NCI-H128 (cell line): ENCODE results near the gene HSPA2.

ENCODE experiments used
- DNase-seq: peaks from one replicate; lab custom pipeline; 2025; ENCODE audit not compliant: unreplicated experiment; lab: John Stamatoyannopoulos, UW

The HSPA2 gene

DNA sequence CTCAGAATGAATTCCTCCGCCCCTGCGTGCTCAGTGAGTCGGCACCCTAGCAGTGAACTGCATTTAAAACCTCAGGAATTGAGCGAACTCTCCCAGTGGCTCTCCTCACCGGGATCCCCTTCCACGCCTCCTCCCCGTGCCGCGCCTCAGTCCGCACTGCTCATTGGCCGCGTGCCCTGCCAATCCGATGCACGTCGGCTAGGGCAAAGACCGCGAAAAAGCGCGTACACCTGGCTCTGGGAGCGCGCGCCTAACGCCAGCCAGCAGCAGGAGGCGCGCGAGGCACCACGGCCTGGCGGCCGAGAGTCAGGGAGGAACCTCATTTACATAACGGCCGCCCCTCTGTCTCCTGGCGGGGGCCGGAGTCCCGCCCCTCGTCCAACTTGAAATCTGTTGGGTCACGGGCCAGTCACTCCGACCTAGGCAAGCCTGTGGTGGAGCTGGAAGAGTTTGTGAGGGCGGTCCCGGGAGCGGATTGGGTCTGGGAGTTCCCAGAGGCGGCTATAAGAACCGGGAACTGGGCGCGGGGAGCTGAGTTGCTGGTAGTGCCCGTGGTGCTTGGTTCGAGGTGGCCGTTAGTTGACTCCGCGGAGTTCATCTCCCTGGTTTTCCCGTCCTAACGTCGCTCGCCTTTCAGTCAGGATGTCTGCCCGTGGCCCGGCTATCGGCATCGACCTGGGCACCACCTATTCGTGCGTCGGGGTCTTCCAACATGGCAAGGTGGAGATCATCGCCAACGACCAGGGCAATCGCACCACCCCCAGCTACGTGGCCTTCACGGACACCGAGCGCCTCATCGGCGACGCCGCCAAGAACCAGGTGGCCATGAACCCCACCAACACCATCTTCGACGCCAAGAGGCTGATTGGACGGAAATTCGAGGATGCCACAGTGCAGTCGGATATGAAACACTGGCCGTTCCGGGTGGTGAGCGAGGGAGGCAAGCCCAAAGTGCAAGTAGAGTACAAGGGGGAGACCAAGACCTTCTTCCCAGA lies at the start of gene HSPA2:
TSS of gene HSPA2 (plus strand) at position 534 of the 995 bp plus-strand sequence. CDS start at position 643, 109 bp downstream.
- peak; percentile 15 for DNase-seq

DNA sequence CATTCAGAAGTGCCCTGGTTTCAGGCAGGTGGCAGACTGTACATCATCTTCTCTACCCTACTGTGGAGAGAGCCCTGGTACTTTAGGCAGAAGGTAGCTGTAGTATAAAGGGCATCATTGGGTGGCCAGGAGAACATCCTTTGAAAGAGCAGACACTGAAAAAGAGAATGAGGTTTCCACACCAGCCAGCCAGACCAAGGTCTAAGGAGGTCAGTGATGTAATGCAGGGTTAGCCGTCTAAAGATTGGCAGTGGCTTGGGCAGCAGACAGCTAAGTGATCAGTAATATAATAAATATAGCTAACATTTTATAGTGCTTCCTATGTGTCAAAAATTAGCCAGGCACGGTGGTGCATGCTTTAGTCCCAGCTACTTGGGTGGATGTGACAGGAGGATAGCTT lies 48.9 kb upstream of the HSPA2 start:
- DNase-seq, result no peak

DNA sequence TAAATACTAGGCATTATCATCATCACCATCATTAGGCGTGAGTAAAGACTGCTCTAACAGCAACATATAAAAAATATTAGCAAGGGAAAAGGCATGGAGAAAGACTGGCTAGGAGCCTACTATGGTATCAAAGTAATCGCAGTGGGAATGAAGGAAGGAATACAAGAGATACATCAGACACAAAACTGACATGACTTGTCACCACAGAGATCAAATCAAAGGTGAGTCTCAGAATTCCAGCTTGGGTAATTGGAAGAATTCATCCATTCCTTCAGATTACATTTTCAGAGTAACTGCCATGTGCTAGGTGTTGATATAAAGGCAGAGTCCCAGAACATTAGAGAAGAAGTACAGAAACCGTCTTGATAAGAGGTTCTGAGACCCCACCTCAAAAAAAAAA lies 47.1 kb upstream of the HSPA2 start:
- DNase-seq, result no peak

DNA sequence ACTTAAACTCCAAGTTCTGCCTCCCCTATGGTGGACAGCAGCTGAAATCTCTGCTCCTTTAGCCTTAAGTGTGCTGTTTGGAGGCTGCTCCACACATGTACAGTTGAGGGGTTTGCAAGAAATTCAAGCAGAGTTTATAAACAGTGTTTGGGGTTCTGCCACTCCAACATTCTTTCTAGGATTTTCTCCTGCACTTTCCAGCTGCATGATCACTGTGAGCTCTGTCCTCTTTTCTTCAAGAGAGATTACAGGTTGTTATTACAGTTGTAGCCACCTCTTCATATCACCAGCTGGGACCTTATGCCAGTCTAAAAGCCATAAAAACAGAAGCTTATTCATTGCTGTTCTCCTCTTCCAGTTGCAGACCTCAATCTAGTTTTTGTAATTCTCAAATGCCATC lies 45.3 kb upstream of the HSPA2 start:
- DNase-seq, result no peak

DNA sequence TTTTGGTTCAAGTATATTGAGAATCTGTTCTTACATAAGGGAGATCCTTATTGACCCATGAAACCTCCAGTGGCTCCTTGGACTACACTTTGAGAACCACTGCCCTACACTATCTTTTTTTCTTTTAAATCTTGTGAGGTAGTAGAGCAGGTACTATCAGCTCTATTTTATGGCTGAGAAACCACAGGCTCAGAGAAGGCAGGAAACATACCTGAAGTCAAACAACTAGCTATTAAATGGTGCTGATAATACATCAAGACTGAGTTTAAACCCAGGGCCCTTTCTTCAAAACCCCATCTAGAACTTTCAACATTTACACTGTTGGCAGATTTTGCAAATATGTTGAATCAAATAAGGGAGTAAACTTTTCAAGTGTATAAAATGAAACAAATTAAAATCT lies 43.8 kb upstream of the HSPA2 start:
- DNase-seq, result no peak

DNA sequence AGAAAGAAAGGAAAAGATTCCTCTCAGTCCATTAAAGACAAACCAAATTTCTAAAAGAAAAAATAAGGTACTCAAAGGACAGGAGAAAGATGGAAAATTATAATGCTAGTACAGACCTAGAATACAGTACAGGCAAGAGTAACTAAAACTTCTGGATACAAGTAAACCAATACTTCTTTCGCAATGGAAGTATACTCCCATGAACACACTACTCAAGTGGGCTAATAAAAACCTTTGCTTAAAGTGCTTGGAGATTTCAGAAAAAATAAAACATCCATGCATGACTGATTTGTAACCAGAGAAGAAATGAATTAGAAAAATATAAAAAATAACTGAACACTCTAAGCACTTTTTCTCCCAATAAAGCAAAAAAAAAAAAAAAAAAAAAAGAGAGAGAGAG lies 40.5 kb upstream of the HSPA2 start:
- DNase-seq, result no peak

DNA sequence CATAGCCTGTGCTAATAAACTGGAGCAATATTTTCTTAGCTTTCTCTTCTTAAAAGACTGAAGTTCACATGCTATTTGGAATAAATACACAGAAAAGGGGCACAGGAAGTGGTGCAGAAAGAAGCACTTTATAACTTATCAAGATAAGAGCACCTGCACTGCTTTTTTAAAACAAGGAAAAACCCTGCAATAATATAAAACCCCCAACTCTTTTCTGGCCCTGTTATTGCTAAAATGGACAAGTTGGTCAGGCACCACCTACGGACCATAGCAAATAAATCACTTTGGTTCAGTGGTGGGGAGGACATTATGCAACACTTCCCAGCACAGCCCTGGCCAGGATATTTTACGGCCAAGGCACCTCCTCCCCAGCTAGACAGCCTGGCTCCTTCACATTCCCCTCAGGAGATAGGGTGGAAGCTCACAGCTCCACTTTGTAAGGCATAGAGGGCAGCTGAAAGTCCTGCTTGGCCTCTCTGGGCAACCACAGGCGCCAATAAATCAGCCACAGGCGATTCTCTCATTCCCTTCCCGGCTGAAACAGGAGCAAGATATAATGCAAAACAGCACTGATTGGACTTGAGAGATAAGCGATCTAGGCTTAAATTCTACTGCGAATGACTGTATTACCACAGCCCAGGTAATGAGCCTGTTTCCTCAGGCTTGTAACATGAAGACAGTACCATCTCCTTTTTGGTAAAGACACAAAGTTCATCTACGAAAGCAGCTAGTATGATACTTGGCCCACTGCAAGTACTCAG lies 39.0 kb upstream of the HSPA2 start:
- no peak for DNase-seq

DNA sequence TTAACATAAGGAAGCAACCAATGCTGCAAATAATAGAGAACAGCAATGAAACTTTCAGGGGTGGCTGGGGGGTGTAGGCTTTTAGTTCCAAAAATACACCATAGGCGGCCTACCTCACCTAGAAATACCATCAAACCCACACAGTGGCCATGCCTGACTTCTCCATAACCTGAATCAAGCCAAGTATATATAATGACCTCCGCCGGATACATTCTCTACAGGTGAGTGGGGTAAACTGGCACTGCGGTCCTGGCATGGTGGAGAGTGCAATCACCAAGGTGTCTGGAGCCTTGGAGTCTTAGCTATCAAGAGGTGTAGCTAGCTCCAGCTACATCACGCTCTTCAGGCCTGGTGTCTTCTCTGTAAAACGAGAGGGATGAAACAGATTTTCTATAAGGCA lies 38.1 kb upstream of the HSPA2 start:
- no peak for DNase-seq

DNA sequence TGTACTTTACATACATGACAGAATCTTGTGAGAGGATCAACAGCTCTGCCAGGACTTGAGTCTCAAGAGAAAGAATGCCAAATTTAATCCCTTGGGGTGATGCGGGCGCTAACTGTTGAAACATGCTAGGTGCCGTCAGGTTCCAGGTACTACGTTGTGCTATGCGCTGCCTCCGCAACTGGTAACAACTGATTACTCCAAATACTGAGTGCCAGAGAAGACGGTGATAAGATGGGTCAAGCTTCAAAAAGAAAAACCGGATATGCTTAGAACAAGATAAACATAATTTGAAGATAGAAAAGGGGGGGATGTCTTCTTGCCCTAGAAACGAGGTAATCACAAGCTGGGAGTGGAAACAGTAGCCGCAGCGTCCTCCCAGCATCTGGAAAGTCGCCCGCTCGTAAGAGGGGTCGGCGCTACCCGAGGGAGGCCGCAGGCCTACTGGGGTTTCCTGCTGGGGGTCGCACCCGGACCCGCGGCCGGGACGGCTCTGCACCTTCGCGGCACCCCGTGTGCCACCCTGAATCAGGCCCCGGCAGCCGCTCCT lies 37.6 kb upstream of the HSPA2 start:
- no peak for DNase-seq

DNA sequence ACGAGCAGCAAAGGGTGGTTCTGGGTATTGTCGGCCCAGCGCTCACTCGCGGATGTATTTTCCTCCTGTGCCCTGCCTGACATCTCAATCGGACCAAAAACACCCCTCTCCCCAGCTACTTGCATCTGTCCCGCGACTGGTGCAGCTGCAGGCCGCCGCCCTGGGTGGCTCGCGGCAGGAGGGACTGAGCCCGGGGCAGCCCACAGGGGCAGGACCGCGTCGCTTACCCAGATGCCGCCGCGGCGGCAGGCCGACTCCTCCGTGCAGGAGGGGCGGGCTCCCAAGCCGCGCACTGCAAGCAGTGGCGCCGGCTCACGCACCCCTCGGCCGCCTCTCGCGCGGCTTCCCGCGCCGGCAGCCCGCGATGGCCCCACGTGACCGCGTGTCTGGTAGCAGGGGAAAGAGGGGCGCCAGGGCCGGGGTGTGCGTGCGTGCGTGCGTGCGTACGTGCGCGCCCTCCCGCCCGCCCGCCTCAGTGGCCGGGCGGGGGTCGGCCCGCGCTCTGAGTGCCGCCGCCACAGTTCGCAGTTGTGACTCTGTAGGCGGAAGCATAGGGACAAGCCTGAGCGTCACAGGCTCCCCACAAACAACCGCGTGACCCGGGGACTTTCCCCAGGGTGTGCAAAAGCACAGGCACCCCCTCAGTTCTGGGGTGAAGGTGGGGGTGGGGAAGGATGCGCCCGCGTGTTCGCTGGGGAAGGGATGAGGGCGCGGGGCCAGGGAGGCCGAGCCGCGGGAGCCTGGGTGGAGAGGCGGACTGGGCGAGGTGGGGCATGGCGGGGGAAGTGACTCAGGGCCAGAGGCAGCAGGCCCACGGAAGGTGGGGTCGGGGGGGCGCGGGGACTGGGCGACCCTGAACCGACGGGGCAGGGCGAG lies 36.9 kb upstream of the HSPA2 start, which contains the start of gene ZBTB25:
TSS of gene ZBTB25 (minus strand) at position 405 of the 876 bp plus-strand sequence. CDS start 13,305 bp downstream, outside the sequence.
- peak; percentile 80 for DNase-seq

DNA sequence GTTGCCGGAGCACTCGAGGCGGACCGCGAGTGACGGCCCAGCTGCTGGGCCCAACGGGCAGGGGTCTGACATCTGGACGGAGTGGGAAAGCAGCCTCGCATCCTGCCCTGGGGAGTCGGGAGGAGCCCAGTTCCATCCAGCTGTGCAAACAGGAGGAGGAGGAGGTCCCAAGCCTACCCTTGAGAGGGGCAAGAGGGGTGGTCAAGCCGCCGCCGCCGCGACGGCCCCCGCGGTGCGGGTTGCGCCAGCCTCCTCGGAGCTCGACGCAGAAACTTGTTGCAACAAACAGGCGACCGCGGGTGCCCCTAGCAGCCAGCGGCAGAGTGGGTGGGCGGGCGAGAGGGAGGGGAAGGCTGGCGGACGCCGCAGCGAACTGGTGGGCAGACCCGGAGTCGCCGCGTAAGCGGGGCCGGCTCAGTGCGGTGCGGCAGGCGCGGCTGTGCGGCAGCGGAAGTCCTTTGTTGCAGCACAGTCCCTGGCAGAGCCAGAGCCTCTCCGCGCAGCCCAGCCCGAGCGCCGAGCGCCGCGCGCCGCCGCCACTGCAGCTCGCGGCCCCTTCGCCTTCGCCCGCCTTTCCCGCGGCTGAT lies 36.1 kb upstream of the HSPA2 start, which contains the start of gene ZBTB1:
TSS of gene ZBTB1 (plus strand) at position 461 of the 587 bp plus-strand sequence. CDS start 16,735 bp downstream, outside the sequence.
- DNase-seq, result peak; percentile 65

DNA sequence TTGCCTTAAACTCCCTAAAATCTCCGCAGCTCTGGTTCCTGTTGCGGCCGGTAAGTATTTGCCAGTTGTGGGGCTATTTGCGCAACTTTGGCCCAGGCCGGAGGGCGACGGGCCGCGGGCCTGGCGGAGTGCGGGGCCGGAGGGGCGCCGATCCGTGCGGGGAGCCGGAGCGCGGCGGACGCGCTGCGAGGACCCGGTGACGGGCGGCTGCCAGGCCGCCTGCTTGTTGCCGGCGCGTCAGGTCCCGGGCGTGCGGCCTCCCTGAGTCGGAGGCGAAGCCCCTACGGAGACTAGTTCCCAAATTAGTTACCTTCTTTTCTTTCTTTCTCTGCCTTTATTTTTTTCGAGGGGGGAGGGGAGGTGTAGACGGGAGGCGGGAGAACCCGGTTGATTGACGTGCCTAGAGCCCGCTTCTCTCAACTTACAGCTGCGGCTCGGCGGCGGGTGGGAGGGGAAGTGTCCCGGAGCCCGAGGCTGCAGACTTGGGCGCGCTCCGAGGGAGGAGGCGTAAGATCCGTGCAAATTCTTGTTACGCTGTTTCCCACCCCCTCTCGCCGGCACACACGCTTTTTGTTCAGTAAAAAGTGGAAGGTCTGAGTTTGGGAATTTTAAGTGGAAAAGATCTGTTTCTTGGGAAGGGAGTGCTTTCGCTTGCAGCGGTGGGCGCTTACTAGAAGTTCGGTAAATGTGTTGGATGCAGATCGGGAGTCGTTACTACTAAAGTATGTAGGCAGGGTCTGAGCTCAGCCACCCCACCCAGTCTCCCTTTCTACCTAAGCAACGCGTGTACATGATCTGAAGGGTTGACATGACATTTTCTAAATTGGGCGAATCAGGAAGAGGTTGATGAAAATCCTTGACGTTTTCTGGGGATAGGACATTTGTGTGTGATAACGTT lies 35.4 kb upstream of the HSPA2 start:
- peak; percentile 67 for DNase-seq

DNA sequence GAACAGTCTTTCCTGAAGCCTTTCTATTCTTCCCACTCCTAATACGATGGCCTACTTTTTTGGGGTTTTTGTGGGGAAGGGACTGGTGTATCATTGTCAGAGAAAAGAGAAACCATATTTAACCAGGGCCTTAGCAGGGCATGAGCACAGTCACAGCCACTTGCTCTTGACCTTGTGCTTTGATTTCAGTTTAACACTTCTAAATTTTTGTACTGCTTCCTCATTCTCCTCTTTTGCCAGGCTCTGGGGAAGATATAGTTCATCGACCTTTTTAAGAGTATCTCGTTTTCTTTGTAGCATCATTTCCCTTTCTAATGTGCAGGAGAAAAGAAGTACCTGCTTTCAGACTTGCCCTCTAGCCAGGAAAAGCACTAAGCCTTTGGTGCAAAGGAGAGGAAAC lies 33.8 kb upstream of the HSPA2 start:
- no peak for DNase-seq

DNA sequence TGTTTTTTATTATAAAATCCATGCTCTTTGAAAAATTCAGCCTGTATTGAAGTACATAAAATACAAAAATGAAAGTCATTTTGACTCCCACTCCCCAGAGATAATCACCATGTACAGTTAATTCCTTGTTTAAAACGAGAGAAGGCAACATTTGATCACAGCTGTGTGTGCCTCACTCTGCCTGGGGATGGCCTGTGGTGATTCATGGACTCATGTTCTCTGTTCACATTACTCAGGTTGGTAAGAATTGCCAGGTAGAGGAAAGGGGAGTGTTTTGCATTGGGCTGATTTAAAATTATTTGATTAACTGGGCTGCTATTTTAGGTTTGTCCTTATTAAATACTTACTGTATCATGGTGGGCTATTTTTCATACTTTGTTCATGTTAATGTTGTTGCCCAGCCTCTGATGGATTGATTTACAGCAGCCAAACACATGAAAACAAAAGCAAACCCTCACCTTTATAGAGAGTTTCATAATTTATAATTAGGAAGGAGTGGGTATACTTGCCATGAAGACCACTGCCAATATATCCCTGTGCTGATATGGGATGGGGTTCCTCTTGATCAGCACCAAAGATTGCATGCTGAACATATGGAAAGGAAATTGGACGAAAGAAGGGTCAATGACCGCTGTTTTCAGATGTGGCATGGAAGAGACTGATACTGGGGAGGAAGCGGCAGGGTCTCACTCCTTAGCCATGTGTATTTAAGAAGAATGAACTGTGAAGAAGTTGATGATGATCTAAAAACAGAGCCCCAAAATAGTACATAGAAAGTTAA lies 33.0 kb upstream of the HSPA2 start:
- DNase-seq, result no peak

DNA sequence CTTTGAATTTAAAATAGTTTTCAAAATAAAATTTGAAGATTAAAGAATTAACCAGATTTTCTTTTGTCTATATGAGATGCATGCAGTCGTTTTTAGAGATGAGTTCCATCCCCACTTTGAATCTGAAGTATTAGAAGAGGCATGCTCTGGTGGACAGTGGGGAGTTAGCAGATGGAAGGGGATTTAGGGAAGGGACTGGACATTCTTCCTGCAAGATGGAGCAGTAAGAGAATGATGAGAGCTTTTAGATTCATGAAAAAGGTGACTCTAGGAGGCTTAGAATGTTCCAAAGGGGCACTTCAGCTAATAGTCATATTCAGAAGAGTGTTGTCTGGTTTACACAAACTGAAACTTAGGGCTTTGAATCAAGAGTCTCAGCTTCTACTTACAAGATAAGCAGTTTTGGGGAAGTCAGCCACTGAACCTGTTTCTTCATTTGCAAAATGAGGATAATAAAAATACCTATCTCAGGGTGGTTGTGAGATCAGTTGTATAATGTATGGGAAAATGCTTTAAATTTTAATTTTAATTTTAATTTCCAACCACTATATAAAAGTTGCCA lies 32.2 kb upstream of the HSPA2 start:
- DNase-seq, result no peak

DNA sequence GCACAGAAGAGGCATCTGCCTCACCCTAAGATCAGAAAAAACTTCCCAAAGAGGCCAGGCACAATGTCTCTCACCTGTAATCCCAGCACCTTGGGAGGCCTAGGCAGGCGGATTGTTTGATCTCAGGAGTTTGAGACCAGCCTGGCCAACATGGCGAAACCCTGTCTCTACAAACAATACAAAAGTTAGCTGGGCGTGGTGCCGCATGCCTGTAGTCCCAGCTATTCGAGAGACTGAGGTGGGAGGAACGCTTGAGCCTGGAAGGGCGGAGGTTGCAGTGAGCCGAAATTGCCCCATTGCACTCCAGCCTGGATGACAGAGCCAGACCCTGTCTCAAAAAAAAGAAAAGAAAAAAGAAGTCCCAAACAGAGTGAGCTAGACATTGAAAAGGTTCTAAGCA lies 31.5 kb upstream of the HSPA2 start:
- DNase-seq, result no peak

DNA sequence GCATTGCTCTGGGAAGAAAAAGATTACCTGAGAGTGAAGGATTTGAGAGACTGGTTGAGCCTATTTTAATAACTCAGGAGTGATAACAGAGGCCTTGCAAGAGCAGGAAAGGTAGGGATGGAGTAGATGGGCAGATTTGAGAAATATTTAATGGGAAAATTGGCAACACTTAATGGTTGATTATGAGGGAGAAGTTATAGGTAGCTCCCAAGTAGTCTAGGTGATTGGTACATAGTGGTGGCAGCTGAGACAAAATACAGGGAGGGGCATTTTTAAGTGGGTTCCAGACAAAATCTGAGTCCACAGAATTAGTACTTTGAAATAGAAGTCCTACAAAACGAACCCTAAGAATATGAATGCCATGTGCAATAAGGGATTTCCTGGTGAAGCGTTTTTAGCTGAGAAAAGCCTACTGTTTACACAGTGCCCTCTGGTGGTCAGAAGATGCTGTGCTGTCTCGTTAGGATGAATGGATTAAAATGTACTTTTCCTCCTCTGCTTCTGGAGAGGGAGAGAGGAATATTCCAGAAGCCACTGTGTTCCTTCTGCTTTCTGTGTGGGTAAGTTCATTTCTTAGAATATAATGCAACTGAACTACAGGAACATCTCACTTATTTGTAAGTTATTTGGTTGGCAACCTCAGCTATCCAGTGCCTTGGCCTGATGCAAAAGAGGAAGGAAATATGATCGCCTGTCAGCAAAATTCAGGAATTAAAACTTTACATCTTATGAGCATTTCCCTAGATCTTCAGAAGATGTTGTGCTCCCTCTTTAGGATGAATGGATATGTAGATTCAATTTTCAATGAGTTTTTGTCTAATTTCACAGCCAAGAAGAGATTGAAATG lies 29.5 kb upstream of the HSPA2 start:
- peak; percentile 48 for DNase-seq
